ENCODE measurements around the gene CCDC78. TPM values are rescaled to one million over a fixed set of nuclear protein-coding genes. Genes with fewer than 3 reads are reported as not detected.

Gene CCDC78
- total RNA-seq, result 0.97 and 1.3 TPM in 2 replicates

DNA sequence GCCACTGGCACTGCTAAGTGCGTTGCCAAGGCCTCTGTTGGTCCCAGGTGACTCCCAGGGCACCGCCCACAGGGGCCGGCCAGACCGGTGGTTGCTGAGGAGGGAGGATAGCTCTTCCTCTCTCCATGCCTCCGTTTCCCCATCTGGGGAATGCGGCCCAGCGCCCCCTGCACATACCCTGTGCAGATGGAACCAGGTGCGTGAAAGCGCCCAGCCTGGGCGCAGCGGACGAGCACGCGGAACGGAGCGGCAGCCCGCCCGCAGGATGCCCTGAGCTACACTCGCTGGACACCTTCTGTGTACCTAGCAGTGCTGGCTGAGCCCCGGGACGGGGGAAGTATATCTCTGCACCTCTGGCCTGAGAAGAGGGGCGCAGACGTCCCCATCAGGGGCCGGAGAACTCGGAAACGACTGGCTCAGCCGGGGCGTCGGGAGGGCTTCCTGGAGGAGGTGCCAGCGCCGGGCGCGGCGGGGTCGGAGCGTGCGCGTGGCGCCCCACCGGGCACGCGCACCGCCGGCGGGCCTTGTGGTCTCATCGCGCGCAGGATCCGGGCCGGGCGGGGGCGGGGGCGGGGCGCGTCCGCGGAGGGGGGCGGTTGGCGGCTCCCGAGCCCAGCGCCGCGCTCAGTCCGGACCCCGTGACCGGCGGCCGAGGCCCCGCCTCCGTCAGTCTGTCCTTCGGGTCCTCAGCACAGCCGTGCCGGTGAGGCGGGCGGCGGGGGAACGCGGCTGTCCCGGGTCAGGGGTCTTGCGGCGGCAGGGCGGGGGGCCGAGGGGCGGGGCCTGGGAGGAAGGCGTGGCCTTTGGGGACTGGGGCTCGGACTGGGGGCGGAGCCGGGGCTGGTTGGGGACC lies at the start of gene CCDC78, which contains the start of gene HAGHL:
TSS of gene CCDC78 (minus strand) at position 6 of the 853 bp plus-strand sequence. CDS start 76 bp downstream, outside the sequence.
TSS of gene HAGHL (plus strand) at position 669 of the 853 bp plus-strand sequence. CDS start 404 bp downstream, outside the sequence.

DNA sequence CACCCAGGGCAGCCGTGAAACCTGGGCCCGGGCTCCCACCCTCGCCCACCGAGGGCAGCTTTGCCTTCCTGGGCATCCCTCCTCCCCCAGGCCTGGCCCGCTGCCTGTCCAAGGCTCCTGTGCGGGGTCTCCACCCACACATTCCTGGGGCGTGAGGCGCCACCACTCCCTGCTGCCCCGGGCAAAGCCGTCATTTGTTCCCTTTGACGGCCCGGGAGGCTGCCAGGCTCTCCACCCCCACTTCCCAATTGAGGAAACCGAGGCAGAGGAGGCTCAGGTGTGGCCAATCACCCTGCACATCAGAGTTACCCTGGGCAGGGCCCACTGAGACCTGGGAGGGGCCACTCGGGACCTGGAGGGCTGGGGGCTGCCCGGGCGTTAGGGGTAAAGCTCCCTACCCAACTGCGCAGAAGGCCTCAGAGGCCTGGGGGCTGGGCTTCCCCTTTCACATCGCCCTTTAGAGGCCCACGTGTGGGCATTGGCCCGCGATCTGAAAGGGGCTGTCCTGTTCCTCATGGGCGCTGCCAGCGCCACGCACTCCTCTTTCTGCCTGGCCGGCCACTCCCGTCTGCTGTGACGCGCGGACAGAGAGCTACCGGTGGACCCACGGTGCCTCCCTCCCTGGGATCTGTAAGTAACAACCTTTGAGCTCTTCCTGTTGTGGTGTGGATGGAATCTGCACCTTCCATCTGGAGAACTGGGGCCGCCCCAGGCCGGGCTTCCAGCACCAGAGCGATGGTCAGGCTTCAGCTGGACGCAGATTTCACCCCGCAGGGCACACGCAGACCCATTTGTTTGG lies 34.5 kb upstream of the CCDC78 start, which contains the start of gene MSLN:
TSS of gene MSLN (plus strand) at position 190 of the 799 bp plus-strand sequence. CDS start 1,947 bp downstream, outside the sequence.

DNA sequence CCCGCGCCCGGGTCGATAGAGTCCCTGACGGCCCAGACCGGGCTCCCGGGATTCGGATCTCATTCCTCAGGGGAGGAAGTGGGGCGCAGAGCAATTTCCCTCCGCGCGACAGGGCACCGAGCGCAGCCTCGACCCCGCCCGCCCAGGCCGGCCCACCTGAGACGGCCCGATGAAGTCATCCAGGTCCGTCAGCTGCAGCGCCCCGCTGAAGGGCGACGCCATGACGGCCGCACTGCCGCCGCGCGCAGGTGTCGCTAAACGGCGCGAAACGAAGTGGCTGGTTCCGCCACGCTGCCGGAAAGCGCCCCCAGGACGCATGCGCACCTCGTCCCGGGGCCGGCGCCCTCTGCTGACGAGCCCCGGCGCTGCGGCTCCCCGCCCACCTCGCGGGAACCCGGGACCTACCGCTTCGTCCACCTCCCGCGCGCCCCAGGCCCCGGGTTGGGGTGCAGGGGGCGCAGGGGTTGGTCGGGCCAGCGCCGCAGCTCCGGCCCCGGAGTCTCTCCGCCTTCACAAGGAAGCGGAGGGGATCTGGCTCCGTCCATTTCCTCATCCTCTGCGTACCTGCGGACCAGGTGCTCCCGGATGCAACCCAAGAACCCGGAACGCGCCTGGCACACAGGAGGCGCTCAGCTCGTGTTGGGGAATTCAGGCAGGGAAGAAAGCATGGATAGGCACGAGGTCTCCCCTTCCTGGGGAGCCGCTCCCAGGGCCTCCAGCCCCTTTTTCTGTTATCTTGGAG lies 14.7 kb upstream of the CCDC78 start, which contains the start of gene CIAO3:
TSS of gene CIAO3 (minus strand) at position 234 of the 742 bp plus-strand sequence. CDS start at position 222, 12 bp downstream.

DNA sequence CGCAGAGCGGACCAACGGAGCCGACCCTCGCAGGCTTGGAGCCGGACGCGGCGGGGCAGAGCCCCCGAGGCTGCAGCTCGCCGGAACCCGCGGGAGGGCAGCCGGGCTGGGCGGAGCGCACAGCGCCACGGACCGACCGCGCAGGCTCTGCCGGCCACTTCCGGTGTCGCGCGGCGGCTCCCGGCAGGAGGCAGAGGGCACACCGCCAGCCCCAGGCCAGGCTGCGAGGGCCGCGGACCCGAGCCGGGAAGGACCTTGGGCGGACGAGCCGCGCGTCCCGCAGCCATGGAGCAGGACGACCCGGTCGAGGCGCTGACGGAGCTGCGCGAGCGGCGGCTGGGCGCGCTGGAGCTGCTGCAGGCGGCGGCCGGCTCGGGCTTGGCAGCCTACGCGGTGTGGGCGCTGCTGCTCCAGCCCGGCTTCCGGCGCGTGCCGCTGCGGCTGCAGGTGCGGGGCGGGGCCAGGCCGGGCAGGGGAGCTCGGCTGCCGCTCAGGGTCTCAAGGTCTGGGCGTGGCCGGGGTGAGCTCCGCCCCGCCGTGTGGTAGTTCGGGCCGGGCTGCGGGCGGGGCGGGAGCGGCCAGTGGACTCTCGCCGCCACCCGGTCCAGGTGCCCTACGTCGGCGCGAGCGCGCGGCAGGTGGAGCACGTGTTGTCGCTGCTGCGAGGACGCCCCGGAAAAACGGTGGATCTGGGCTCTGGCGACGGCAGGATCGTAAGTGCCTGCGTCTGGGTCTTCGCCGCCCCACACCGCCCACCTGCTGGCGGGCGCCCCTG lies 5.1 kb downstream of the CCDC78 start, which contains the start of gene ANTKMT:
TSS of gene ANTKMT (plus strand) at position 157 of the 775 bp plus-strand sequence. CDS start at position 286, 129 bp downstream.

DNA sequence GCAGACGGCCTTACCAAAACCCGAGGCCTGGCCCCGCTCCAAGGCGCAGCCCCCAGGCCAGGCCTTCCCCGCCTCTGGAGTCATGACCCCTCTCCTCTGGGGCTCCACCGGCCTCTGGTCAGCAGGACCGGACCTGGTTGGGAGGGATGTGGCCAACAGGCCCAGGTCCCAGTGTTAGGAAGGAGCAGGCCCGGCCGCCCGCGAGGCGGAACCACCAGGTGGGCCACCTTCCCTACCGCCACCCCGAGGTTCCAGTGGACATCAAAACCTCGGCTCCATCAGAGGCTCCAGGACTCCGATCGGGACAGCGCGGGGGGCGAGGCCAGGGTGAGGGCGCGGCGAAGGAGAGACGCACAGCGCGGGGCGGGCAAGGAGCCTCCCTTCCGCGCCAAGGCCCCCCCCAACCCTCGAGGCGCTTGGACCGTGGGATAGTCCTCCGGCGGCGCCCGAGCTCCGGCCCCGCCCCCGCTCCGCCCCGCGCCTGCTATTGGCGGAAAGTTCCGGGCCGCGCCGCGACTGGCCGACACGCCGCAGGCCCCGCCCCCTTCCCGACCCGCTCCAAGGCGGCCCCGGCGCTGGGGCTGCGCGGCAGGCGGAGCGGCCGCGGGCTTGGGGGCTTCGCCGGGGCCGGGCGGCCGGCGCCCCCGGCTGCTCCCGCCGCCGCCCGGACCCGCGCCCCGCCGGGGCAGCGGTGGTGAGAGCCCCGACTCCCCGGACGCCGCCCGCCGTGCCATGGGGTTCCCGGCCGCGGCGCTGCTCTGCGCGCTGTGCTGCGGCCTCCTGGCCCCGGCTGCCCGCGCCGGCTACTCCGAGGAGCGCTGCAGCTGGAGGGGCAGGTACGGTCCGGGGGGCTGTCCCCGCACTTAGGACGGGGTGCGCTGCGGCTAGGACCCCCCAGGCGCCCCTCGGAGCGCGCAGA lies 11.4 kb downstream of the CCDC78 start, which contains the start of gene METRN:
TSS of gene METRN (plus strand) at position 561 of the 919 bp plus-strand sequence. CDS start at position 733, 172 bp downstream.

DNA sequence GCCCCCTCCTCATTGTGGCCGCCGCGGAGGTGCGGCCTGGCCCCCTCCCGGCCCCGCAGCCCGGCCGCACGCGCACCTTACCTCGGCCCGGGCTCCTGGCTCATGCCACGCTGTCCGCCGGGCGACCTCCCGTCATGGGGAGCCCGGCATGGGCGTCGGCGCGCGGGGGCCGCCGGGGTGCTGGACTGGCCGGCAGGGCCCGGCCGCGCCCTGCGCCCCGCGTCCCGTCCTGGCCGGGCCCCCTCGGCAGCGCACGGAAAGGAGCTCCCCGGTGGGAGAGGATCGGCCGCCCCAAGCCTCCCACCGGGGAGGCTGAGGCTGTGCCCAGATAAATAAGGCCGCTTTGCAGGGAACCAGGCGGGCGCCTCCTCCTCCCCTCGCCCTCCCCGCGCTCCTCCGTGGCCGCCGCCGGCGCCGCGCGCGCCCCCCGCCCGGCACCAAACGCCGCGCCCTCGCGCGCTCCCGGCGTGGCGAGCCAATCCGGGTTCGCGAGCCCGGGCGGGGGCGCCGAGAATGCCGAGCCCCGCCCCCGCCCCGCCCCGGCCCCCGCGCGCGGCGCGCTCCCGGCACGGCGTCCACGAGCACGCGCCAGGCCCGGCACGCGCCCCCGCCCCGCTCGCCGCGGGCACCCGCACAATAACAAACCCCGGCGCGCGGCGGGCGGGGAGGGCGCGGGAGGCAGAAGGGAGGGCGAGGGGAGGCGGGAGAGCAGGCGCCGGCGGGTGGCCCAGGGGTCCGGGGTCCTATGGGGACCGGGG lies 20.6 kb downstream of the CCDC78 start, which contains the start of gene FBXL16:
TSS of gene FBXL16 (minus strand) at position 371 of the 758 bp plus-strand sequence. CDS start 8,396 bp downstream, outside the sequence.

DNA sequence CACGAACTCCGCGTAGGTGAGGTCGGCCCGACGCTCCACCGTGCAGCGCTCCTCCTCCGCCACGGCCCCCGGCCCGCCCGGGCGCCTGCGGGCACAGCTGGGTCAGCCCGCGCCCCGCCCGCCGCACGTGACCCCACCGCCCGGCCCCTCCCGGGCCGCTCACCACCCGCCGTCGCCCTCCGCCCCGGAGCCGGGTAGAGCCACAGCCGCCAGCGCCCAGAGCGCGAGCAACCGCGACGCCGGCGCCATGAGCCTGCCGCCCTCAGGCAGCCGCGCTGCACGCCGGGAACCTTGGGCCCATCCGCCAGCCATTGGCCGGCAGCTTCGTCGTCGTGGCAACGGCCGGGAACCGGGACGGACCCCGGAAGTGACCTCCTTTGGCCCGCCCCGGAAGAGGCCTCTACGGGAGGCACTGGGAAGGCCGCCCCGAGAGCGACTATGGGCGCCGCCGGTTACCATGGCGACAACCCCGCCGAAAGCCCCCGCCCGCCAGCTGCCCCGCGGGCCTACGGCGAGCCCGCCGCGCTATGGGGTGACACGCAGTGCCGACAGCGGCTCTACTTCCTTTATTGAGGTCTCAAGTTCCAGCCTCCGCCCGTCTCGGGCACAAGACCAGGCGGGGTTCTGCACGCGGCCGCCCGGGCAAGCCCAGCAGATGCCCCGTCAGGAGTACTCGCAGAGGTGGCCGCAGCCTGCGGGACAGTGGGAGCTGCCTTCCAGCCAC lies 42.0 kb downstream of the CCDC78 start, which contains the start of gene JMJD8:
TSS of gene JMJD8 (minus strand) at position 264 of the 724 bp plus-strand sequence. CDS start at position 249, 15 bp downstream.

DNA sequence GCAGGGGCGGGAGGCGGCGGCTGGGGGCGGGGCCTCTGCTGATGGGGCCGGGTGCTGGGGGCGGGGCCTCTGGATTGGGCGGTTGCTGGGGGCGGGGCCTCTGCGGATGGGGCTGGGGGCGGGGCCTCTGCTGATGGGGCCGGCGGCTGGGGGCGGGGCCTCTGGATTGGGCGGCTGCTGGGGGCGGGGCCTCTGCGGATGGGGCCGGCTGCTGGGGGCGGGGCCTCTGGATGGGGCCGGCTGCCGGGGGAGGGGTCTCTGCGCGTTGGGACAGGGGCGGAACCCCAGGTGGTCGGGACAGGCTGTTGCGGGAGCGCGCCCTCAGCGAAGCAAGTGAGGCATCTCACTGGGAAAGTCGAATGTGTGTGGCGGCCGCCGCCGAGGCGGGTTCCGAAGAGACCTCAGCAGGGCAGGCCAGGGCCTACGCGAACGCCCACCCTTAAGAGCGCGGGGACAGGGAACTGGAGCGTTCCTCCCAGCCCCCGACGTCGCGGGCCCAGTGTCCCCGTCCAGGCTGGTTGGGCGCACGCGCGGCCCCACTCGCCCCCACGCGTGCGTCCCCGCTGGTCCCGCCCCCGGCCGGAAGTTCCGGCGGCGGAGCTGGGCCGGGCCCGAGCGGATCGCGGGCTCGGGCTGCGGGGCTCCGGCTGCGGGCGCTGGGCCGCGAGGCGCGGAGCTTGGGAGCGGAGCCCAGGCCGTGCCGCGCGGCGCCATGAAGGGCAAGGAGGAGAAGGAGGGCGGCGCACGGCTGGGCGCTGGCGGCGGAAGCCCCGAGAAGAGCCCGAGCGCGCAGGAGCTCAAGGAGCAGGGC lies 46.2 kb downstream of the CCDC78 start, which contains the start of gene STUB1:
TSS of gene STUB1 (plus strand) at position 597 of the 811 bp plus-strand sequence. CDS start at position 713, 116 bp downstream.

DNA sequence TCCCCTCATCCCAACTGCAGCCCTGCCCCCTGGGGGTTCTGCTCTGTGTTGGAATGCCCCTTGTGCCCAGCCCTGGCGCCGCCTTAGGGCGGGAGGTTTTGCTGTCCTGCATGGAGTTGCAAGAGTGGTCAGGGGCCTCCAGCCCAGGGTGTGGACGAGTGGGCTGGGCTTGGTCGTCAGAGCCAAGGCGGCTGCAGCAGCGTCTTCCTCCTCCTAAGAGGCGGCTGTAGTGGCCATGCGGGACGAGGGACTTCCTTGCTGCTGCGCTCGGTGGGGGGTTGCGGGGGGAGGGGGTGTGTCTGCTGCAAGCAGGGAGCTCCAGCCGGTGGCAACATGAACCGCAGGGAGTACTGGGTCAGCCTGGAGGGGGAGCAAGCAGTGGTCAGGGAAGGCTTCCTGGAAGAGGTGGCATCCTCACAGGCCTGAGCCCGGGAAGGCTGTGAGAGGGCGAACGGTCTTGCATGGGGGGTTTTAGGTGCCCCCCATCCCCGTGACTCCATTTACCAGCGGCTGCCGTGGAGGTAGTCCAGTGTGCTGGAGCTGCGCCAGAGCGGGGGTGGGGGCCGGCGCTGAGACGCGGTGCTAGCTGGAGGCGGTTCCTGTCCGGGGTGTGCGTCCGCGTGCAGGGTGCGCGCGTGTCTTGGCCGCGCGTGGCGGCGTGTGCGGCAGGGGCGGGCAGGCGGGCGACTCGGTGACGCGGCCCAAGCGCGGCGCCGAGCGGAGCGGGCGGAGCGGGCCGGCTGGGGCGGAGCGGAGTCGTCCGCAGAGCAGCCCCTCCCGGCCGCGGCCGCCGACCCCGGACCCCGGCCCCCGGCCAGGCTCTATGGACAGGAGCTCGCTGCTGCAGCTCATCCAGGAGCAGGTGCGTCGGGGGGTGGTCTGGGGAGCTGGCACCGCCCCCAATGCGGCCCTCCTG lies 51.0 kb downstream of the CCDC78 start, which contains the start of gene RHBDL1:
TSS of gene RHBDL1 (plus strand) at position 704 of the 916 bp plus-strand sequence. CDS start at position 824, 120 bp downstream.

Small RNAs within 50 kb of the gene (small RNA-seq; reads per million reads assigned to genes)
- gene MIR662, result not detected

Other genes with a start within 250 kb of the CCDC78 start
- 24.6 and 26.3 TPM in 2 replicates for gene CAPN15, start 198.7 kb downstream of the CCDC78 start, total RNA-seq
- gene PRR35, start 166.0 kb downstream of the CCDC78 start, total RNA-seq, result 0.11 TPM in 1 of 2 replicates, not detected in the other
- gene NHLRC4, start 159.4 kb downstream of the CCDC78 start, total RNA-seq, result 0.43 and 0.65 TPM in 2 replicates
- 17.6 and 22.3 TPM in 2 replicates for gene PIGQ, start 156.5 kb downstream of the CCDC78 start, total RNA-seq
- gene RAB40C, start 136.4 kb downstream of the CCDC78 start, total RNA-seq, result 9.5 and 9.8 TPM in 2 replicates
- gene WFIKKN1, start 95.5 kb downstream of the CCDC78 start, total RNA-seq, result 0.11 and 0.13 TPM in 2 replicates
- gene METTL26, start 90.1 kb downstream of the CCDC78 start, total RNA-seq, result 64.2 and 79.6 TPM in 2 replicates
- 9.1 and 12.9 TPM in 2 replicates for gene MCRIP2, start 84.6 kb downstream of the CCDC78 start, total RNA-seq
- gene WDR90, start 77.1 kb downstream of the CCDC78 start, total RNA-seq, result 8.8 and 9.4 TPM in 2 replicates
- gene RHOT2, start 58.3 kb downstream of the CCDC78 start, total RNA-seq, result 24.3 and 25.2 TPM in 2 replicates
- 0.65 and 1.2 TPM in 2 replicates for gene RHBDL1, start 50.8 kb downstream of the CCDC78 start, total RNA-seq
- 75.1 and 78.9 TPM in 2 replicates for gene STUB1, start 46.0 kb downstream of the CCDC78 start, total RNA-seq
- gene JMJD8, start 42.1 kb downstream of the CCDC78 start, total RNA-seq, result 39.9 and 45.1 TPM in 2 replicates
- 6.0 and 7.6 TPM in 2 replicates for gene WDR24, start 36.0 kb downstream of the CCDC78 start, total RNA-seq
- gene FBXL16, start 20.6 kb downstream of the CCDC78 start, total RNA-seq, result under 0.01 and 0.11 TPM in 2 replicates
- 39.6 and 40.2 TPM in 2 replicates for gene METRN, start 11.3 kb downstream of the CCDC78 start, total RNA-seq
- gene ANTKMT, start 5.3 kb downstream of the CCDC78 start, total RNA-seq, result 16.9 and 18.2 TPM in 2 replicates
- 6.1 and 10.2 TPM in 2 replicates for gene HAGHL, start 663 bp upstream of the CCDC78 start, total RNA-seq
- gene CIAO3, start 14.6 kb upstream of the CCDC78 start, total RNA-seq, result 19.5 and 26.3 TPM in 2 replicates
- gene MSLN, start 34.3 kb upstream of the CCDC78 start, total RNA-seq, result 0.32 and 5.9 TPM in 2 replicates
- gene RPUSD1, start 61.9 kb upstream of the CCDC78 start, total RNA-seq, result 15.8 and 16.6 TPM in 2 replicates
- gene CHTF18, start 62.2 kb upstream of the CCDC78 start, total RNA-seq, result 3.3 and 5.4 TPM in 2 replicates
- not detected in 2 replicates for gene GNG13, start 74.3 kb upstream of the CCDC78 start, total RNA-seq
- gene LMF1, start 244.5 kb upstream of the CCDC78 start, total RNA-seq, result 34.2 and 34.6 TPM in 2 replicates